NCI-H1417 treated with DMSO at 0.1 percent for 48 hours (cell line): ENCODE data around the gene IFI6.
"Not testable (repeated sequence)": the region's sequence is repeated elsewhere in the genome, so short reads cannot be mapped to it uniquely, and the experiment has no call there.

Experiments used
- DNase-seq: peaks from one replicate; lab custom pipeline; 2025; lab: John Stamatoyannopoulos, UW

IFI6 gene

DNA sequence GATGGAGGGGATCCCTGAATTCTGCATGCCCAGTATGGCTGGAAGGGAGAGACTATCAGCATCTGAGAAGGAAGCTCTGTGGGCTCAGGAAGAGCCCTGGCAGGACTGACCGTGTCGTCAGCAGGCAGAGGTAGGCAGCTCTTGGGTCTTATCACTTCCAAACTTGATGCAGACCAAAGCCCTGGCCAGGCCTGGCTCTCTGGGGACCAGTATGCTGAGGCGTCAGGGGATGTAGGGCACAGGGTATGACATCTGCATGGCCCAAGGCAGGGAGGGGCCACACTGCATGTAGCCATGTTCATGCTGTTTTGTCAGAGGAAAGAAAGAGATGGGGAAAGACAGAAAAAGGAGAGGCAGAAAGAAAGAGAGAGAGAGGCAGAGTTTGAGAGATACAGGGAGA, 43.3 kb downstream of the IFI6 start:
- no peak for DNase-seq

DNA sequence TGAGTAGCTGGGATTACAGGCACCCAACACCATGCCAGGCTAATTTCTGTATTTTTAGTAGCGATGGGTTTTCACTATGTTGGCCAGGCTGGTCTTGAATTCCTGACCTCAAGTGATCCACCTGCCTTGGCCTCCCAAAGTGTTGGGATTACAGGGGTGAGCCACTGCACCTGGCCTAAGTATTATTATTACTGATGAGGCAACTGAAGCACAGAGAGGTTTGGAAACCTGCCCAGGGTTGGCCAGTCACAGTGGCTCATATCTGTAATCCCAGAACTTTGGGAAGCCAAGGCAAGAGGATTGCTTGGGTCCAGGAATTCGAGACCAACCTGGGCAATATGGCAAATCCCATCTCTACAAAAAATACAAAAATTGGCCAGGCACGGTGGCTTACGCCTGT, 44.3 kb downstream of the IFI6 start:
- DNase-seq = not testable (repeated sequence)

DNA sequence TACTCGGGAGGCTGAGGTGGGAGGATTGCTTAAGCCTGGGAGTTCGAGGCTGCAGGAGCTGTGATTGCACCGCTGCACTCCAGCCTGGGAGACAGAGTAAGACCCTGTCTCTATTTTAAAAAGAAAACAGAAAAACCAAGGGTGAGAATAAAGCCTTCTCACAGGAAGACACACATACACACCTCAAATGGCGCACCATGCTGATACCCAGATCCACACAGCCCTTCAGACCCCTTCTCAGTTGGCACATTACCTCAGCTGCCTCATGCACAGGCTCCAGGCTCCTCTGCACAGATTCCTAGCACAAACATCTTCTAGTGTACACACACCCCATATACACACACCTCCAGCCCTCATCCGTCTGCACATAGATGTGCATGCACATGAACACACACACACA, 44.9 kb downstream of the IFI6 start:
- DNase-seq = no peak

DNA sequence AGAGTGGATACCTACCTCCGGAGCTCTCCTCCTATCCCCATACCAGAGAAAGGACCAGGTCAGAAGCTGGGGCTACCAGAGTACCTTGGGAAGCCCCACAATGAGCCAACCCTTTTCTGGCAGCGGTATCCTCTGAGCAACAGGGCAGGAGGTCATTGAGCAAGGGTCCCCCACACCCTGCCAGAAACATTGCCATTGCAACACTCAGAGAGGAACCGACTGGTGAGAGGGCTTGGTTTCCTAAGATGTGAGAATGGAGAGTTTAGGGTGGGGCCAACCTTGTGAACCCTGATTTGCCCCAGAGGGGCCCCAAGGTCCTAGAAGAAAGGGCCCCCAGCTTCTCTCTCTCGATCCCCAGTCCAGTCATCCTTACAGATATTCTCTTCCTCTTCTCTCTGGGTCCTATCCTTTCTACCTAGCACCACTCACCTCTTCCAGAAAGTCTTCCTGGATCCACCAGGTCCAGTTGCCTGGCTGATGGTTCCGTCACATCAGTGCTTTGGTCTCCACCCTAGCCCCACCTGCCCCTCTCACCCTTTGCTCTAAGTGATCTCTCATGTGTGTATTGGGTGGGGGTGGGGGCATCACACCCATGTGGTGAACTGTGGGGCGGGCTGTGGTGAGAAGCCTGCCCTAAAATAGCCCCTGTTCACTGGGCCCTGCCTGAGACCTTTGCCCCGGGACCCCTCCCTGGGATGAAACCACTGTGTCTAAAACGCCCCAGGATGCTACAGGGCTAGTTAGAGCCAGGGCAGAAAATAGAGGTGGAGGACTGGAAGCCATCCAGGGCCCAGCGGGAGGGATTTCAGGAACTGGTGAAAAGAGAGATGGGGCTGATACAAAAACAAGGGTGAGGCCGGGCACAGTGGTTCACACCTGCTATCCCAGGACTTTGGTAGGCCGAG, 45.7 kb downstream of the IFI6 start:
- DNase-seq = no peak

DNA sequence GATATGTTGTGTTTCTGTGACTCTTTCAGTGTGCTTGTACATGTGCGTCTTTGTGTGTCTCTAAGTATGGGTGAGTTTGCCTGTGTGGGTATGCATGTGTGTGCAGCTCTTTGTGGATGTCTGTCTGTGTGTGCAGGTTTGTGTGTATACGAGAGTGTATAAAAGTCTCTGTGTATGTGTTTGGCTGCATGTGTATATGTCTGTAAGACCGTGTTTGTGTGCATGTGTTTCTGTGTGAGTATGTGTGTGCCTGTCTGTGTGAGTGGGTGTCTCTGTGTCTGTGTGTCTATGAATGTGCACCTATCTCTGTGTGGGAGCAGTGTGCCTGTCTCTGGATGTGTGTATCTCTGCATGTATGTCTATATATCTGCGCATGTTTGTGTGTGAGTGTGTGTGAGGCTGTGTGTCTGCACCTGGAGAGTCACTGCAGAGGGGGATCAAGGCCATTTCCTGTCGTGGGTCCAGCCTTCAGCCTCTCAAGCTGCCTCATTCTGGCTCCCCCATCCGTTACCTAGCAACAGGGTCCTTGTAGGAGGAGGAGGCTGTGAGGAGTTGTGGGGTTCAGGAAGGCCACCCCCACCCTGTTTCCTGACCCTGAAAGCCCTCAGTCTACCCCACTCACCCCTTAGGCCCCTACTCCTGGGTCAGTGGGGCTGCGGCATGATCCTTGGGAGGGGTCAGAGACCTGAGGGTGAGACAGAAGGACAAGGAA, 47.4 kb downstream of the IFI6 start:
- DNase-seq = no peak

DNA sequence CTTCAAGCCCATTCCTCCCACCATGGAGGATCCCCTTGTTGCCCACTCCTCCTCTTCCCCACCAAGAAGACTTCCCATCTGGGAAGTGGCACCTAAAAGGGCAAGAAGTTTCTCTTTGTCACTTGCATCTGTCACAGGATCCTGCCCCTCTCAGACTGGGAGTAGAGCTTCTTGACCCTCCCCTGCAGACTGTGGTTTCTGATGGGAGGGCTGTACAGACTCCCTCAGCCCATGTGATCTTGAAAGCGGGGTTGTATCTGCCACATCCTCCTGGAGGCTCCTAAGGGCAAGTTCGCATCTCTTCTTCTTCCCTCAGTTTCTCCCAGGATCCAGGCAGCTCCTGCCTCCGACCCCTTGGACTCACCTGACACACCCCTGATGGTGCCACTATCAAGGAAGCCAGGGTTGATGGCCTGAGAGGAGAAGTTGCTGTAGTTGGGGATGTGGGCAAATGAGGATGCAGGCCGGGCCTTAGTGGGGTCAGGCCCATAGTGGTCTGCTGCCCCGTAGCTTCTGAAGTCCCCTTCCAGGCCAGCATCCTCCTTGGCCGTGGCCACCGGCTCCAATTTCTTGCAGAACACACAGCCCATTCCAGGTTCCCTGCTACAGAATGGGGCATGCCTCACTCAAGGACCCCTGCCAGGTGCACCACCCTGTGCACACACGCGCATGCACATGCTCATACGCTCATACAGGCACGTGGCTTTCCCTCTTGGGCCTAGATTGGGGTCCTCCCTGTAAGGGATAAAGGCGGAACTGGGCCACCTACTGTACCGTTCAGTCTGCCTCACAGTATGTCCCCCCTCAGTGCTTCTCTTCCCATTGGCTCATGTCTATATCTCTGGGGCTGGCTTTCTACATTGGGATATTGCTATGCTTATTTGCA, 48.4 kb downstream of the IFI6 start:
- DNase-seq = no peak

DNA sequence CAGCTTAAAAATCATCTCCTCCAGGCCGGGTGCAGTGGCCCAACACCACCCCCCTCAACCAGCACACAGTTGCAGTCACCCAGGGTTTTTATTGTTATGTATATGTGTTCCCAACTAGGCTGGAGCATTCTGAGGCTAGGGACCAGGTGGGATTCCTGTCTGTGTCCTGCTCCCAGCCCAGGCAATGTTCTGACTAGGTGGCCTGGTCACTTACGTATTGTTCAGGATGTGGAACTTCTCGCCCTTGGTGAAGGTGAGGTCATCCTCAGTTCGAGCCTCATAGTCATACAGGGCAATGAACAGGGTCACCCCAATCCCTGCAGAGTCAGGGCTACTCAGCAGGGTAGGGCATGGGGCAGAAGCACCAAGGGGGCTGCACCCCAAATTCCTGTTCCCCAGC, 49.2 kb downstream of the IFI6 start:
- no peak for DNase-seq

DNA sequence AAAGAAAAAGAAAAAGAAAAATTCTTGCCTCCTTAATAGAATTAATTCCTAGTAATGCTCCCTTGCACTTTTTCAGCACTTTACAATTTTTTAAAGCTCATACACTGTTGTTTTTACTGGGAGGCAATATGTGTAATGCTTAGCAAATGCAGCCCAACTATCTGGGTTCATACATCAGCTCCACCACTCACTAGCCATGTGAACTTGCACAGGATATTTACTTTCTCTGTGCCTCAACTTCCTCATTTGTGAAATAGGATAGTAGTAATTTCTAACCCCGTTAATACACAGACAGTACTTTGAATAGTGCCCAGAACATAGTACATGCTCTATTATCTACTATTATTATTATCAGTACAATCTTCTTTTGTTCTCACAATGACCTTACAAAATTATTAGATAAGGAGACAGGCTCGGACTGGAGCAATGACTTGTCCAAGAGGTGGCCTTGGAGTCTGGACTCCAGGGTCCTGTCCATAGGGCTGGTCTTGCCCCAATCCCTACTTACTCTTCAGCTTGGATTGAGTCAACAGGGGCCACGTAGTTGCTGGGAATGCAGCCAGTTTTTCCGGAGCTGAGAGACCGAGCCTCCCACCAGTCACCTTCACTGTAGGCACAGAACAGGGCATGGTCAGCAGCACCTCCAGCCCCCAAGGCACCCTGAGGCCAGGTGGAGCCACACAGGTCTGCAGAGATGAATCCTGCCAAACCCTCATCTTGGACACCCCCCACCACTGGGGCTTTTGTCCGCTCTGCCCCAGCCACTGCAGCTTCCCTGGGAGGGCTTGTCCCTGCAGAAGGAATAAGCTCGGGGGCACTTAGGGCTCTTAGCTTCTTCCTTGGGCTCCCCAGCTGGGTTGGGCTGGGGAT, 50.7 kb downstream of the IFI6 start:
- no peak for DNase-seq

DNA sequence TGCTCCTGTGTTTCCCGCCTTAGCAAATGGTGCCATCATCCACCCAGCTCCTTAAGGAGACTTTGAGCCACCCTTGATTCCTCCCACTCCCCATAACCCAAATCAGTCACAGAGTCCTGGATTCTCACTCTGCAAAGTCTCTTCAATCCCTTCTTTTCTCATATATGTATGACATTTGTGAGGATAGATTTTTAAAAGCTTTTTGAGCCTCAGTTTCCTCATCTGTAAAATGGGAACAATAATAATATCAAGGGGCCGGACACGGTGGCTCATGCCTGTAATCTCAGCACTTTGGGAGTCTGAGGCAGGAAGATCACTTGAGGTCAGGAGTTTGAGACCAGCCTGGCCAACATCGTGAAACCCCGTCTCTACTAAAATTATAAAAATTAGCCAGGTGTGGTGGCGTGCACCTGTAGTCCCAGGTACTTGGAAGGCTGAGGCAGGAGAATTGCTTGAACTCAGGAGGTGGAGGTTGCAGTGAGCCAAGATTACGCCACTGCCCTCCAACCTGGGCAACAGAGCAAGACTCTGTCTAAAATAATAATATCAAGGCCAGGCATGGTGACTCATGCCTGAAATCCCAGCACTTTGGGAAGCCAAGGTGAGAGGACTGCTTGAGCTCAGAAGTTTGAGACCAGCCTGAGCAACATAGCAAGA, 52.1 kb downstream of the IFI6 start:
- DNase-seq = not testable (repeated sequence)

DNA sequence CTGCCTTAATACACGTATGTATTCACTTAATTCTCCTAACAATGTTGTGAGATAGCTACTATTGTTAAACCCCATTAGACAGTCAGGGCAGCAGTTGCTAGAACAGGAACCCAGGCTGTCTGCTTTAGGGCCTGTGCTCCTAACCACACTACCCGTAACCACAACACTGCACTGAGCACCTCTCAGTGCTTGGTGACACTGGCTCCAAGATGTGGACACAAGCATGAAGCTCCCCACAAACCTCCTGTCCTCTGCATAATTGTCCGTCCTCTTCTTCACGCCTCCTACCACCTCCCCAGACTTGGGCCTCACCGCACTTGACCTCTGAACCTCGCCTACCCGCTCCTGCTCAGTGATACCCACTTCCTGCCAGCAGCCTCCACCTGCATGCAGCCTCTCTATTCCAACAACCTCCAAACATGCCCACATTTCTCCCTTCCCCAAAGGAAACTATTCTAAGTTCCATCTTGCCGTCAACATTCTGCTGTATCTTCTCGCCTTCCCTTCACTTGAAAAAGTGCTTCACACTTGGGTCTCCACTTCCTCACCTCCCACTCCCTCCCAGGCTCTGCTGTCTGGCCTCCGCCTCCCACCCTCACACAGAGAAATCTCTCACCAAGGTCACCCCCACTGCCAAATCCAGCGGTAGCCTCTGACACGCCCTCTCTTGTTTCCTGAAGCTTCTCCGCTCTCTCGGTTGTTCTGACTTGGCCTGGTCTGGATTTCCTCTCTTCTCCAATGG, 53.5 kb downstream of the IFI6 start:
- DNase-seq = no peak

DNA sequence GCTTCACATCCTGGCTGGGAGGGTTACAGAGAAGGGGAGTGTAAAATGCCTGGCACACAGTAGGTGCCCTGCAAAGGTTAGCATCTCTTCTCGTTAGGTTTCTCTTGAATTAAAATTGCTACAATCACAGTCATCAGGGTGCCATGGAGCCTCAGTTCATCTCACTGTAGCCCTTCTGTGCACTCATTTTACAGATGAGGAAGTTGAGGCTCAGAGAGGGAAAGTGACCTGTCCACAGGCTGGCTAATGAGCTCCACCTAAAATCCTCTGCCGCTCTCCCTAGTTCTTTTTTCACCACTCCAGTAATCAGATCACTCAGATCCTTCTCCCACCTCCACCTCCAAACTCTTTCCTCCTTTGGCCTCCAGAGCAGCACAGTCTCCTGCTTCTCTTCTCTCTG, 54.6 kb downstream of the IFI6 start:
- no peak for DNase-seq

DNA sequence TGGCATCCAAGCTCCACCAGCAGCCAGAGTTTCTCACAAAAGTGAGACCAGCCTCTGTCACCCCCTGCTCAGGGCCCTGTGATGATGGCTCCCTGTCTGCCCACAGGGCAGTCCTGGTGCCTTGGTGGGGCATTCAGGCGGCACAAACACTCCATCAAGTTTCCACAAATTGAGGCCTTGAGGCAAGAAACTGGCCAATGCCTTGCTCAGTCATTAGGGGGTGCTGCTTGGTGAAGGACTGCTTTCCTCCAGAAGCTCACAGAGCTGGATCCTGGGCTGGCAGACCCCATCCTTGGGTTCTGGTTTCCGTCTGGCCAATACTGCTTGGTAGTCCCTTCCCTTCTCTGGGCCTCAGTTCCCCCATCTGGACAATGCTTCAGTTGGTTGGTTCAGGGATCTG, 55.6 kb downstream of the IFI6 start:
- DNase-seq = no peak
